ENCODE results near the gene AHNAK. TPM values are rescaled to one million over a fixed set of nuclear protein-coding genes. Genes with fewer than 3 reads are reported as not detected.

AHNAK gene
- total RNA-seq: 205 and 218 TPM in 2 replicates

GRCh38 chr11:62546244-62546928, at the start of gene AHNAK:
TSS of gene AHNAK (minus strand) at chr11:62546806. CDS start at chr11:62536098, 10,708 bp downstream.

GRCh38 chr11:62591448-62592145, 45.0 kb upstream of the AHNAK start, which contains the start of gene TUT1:
TSS of gene TUT1 (minus strand) at chr11:62591523. CDS start at chr11:62591485, 38 bp downstream.

GRCh38 chr11:62573592-62574362, 27.2 kb upstream of the AHNAK start, which contains the start of gene EEF1G:
TSS of gene EEF1G (minus strand) at chr11:62573891. CDS start at chr11:62573842, 49 bp downstream.

GRCh38 chr11:62418733-62419132, 127.9 kb downstream of the AHNAK start, which contains the start of gene SCGB1A1:
TSS of gene SCGB1A1 (plus strand) at chr11:62419033. CDS start at chr11:62419096, 63 bp downstream.

Other genes starting within 250 kb of the AHNAK start
- not detected in 2 replicates for gene SCGB1D4, start 247.7 kb downstream of the AHNAK start, total RNA-seq
- gene ASRGL1, start 209.4 kb downstream of the AHNAK start, total RNA-seq: 1.8 and 3.1 TPM in 2 replicates
- gene SCGB1A1, start 127.8 kb downstream of the AHNAK start, total RNA-seq: not detected in 2 replicates
- gene EEF1G, start 27.1 kb upstream of the AHNAK start, total RNA-seq: 1,643 and 1,652 TPM in 2 replicates
- gene TUT1, start 44.7 kb upstream of the AHNAK start, total RNA-seq: 8.2 and 9.8 TPM in 2 replicates
- gene MTA2, start 55.1 kb upstream of the AHNAK start, total RNA-seq: 107 and 108 TPM in 2 replicates
- 15.3 and 21.4 TPM in 2 replicates for gene EML3, start 66.0 kb upstream of the AHNAK start, total RNA-seq
- gene ROM1, start 66.5 kb upstream of the AHNAK start, total RNA-seq: 1.9 and 4.7 TPM in 2 replicates
- 41.5 and 45.9 TPM in 2 replicates for gene B3GAT3, start 75.2 kb upstream of the AHNAK start, total RNA-seq
- gene GANAB, start 99.8 kb upstream of the AHNAK start, total RNA-seq: 203 and 209 TPM in 2 replicates
- 21.4 and 22.7 TPM in 2 replicates for gene INTS5, start 106.5 kb upstream of the AHNAK start, total RNA-seq
- gene C11orf98, start 118.4 kb upstream of the AHNAK start, total RNA-seq: 128 and 158 TPM in 2 replicates
- gene CSKMT, start 118.5 kb upstream of the AHNAK start, total RNA-seq: 12.2 and 13.8 TPM in 2 replicates
- 12.1 and 14.3 TPM in 2 replicates for gene UQCC3, start 124.9 kb upstream of the AHNAK start, total RNA-seq
- gene LBHD1, start 125.5 kb upstream of the AHNAK start, total RNA-seq: 4.9 and 9.1 TPM in 2 replicates
- gene UBXN1, start 132.3 kb upstream of the AHNAK start, total RNA-seq: 126 and 148 TPM in 2 replicates
- gene LRRN4CL, start 142.7 kb upstream of the AHNAK start, total RNA-seq: 10.0 and 10.9 TPM in 2 replicates
- 55.0 and 63.4 TPM in 2 replicates for gene BSCL2, start 160.6 kb upstream of the AHNAK start, total RNA-seq
- not detected in 2 replicates for gene GNG3, start 160.9 kb upstream of the AHNAK start, total RNA-seq
- gene HNRNPUL2, start 180.7 kb upstream of the AHNAK start, total RNA-seq: 6.1 and 7.0 TPM in 2 replicates
- 29.6 and 35.1 TPM in 2 replicates for gene TTC9C, start 181.7 kb upstream of the AHNAK start, total RNA-seq
- 9.4 and 10.7 TPM in 2 replicates for gene ZBTB3, start 207.4 kb upstream of the AHNAK start, total RNA-seq
- 157 and 185 TPM in 2 replicates for gene POLR2G, start 214.8 kb upstream of the AHNAK start, total RNA-seq
- 17.7 and 22.0 TPM in 2 replicates for gene TAF6L, start 224.6 kb upstream of the AHNAK start, total RNA-seq
- gene TMEM179B, start 240.6 kb upstream of the AHNAK start, total RNA-seq: 57.7 and 59.3 TPM in 2 replicates
- 40.3 and 41.2 TPM in 2 replicates for gene TMEM223, start 245.2 kb upstream of the AHNAK start, total RNA-seq

Data from bronchus fibroblast of lung (primary cell).